CD4-positive, alpha-beta T cell treated with Interleukin-10 for 1 hour (primary cell): ENCODE results near the gene KNCN.
A peak's percentile ranks its signal among the peaks of the same experiment; 100 is the strongest.

ENCODE experiments used
- DNase-seq: peaks from one replicate; pipeline ENCODE4 v3.0.0-alpha.2; 2020

Gene KNCN

DNA sequence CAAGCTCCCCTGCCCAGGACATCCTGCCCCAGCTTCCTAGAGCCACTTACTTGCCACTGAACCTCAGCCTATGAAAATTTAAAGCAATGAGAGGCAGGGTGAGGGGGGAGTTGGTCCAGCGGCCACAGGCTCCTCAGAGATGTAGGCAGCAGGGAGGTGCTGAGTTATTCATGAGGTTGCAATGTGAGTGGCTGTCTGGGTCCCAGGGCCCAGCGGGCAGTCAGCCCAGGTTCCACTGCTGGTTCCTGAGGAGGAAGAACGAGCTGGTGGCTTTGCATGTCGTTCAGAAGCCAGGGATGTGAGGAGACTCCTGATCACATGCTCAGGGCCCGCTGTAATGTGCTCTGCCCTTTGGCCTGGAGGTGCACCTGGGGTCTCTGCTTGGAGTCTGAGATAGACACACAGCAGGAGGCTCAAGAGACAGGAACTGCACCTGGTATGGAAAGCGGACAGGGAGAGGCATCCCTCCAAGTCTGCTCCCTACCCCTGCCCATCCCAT, at the start of gene KNCN:
Gene KNCN (minus strand): TSS at position 51 of the 499 bp plus-strand sequence. CDS start 432 bp downstream, outside the sequence.
- DNase-seq = no peak

DNA sequence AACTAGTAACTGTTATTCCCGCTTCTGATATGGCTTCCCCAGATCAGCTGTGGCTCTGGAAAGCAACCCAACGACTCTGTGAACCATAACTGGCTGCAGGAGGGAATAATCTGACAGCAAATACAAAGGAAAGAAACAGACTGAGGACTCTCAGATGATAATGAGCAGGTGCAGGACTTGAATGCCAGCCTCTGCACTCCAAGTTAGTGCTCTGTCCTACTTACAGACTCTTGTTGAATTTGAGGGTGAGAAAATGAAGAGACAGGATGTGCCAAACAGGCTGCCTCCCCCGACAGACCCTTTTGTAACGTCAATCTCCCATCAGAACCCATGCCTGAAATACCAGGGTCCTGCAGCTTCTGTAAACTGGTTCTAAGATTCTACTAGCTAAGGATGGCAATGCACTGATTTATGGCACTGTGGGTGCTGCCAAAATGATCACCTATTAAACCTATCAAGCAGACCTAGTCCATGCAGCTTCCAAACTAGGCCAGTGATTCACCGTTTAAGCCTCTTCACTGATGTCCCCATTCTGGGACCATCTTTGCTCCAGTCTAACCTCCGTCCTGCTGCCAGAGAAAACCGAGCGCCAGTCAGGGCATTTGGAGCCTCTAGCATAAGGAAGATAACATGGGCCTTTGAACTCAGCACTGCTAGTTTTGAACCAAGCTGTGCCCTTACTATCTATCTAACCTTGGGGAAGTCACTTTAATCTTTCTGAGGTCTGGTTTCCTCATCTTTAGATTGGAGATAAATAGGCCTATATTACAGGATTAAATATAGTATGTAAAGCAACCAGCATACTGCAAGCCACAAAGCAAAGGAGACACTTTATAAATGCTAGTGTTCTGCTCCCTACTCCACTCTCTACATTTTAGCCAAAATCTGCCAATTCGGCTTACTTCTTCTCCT, 47.9 kb upstream of the KNCN start:
- no peak for DNase-seq

DNA sequence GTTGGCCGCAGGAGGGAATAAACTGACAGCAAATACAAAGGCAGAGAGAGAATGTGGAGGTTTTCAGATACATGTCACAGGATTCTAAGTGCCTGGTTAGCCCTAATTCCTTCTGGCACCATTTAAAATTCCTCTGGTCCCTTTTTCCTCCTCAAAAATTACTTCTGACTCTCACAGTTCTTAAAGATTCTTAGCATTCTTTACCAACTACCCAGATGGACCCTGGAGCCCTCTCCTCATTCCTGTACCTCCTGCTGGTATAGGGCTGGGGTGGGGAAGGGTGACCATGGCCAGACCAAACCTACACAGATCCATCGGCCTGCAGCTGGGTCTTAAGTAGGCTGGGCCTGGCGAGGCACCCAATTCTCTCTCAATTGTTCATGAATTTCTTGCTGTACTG, 45.4 kb upstream of the KNCN start:
- no peak for DNase-seq

DNA sequence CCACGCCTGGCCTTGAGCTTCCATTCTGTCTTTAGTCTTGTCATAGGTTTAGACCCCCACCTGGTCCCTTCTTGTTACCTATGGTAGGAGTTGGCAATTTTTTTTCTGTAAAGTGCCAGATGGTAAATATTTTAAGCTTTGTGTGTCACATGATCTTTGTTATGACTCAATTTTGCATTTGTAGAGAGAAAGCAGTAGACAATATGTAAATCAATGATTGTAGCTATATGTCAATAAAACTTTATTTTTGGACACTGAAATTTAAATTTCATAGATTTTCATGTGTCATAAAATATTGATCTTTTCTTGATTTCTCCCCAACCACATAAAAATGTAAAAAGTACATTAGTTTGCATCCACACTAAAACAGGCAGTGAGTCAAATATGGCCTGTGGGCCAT, 44.6 kb upstream of the KNCN start:
- no peak for DNase-seq

DNA sequence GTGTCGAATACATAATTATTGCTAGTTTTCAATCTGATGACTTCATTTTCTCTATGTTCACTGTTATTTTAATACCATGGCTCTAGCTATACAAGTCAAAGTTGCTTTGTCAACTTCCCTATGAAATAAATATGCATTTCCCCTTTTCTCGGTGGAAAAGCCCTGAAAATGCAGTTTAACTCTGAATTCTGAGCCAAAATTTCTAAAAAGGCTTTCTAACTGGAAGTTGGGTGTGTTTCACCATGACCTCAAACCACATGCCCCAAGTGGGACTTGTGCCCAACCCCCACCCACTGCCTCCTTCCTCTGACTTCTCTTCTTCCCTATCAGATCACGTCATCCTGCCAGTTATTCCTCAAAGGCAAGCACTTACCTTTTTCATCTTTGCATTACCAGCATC, 43.7 kb upstream of the KNCN start:
- DNase-seq = peak; percentile 40

DNA sequence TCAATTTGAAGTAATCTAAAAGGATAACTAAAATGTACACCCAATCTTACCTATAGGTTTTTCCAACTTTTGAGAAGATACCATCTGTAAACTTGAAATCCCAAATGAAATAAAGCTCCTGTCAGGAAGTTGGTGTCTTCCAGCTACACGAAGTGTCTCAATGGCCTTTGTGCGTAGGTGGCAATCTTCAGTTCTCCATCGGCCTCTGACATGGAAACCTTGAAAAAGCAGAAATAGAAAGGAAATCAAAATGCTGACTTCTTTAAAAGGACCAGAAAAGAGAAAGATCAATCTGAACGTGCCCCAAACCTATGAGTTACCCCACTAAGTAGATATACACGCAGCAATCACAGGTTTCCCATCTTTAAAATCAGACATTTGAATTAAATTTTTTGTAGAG, 42.6 kb upstream of the KNCN start:
- DNase-seq = no peak

DNA sequence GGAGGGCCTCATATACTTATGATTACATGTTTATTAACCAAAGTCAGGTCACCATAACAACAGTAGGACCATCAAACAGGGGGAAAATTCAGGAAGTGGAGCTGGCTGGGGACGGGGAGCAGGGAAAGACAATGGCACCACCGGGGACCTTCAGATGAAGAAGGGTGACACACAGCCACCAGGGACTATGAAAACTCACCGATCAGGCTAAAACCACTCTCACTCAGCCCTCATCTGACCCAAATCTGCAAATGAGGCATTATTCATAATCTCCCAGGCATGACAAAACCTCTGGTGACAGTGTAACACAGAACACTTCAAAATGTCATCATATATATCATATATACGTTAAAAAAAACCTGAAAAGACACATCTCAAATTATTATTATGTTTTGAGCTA, 41.4 kb upstream of the KNCN start:
- DNase-seq = no peak

DNA sequence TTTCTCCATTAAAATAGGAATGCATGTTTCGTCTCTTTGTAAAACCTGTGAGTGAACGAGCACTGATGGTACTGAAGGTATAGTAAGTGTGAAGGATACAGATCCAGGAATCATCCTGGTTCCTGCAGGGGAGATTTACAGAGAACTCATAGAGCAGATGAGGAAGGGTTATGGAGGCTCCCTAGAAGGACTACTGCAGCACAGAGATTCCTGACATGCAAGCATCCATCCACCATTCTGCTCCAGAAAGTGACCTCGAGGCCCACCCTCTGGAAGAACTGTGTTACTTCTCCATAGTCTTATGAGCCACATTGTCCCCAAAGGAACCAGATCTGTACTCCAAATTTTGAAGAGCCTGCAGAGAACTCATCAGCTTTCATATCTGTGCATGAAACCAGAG, 38.1 kb upstream of the KNCN start:
- DNase-seq = no peak

DNA sequence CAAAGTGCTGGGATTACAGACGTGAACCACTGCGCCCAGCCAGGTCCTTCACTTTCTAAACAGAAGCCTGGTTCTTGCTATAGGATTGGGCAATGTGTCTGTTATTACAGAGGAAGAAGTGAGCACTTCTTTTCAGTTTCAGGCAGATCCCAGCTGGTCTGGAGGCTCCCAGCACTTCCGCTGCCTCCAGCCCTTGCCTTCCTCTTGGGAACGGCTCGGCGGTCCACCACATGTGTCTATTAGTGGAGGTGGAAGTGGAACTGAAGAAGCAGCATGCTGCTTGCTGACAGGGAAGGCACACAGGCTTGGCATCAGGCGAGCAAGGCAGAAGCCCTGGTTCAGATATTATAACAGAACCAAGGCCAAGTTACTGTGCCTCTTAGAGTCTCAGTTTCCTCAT, 35.6 kb upstream of the KNCN start:
- DNase-seq = no peak

DNA sequence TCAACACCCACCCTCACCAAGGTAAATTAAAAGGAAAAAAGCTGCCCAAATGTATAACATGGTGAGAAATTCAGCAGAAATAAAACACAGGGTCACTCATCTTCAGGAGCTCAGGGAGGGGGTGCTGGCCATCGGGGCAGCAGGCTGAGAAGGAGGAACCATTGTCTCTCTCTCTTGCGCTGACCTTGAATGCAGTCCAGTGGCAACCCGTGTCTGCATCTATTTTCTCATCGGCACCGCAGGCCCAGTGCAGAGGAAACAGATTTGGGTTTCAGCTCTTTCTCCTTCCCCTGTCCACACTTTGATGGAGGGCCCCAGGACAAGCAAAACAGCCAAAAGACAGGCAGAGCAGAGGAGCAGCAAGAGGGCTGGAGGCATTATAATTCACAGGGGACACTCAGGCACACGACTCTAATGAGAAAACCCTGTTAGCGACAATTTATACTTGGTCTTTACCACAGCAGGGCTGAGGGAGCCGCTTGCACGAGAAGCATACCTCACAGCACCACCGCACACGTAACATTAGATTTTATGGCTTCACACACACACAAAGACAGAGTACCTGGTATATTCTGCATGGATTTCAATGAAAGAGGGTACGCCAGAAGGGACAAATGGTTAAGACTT, 34.0 kb upstream of the KNCN start:
- DNase-seq = no peak

DNA sequence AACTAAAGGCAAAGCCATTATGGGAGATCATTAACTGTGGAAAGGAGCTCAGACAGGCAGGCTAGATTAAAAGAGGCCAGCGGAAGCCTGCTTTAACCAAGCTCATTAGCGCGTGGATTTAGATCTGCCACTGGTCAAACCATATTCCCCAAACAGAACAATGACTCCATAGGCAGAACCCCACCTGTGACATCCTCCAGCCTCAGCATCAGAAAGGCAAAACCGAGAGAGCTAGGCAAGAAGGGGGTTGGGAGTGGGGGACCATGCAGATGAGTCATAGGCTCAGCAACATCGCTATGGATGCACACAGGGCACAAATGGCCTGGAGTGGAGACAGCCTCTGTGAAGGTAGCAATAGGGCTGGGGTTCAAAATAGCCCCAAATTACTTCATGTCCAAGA, 32.0 kb upstream of the KNCN start:
- no peak for DNase-seq

DNA sequence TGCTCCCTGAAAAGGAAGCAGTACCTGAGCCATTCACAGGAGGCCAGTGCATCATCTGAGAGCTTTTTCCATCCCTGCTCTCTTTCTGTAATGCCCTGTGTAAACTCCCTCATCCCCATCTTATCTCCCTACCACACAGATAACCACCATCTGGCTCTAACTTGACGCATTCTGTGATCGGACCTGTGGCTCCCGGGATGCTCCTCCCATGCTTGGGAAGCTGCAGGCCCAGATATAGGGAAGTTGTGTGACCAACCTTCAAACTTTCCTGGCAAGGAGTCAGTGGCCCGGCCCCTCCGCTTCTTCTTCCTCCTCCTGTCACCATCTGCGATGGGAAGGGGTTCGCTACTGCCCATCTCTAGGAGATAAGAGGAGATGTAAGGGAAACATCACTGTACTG, 31.5 kb upstream of the KNCN start:
- no peak for DNase-seq

DNA sequence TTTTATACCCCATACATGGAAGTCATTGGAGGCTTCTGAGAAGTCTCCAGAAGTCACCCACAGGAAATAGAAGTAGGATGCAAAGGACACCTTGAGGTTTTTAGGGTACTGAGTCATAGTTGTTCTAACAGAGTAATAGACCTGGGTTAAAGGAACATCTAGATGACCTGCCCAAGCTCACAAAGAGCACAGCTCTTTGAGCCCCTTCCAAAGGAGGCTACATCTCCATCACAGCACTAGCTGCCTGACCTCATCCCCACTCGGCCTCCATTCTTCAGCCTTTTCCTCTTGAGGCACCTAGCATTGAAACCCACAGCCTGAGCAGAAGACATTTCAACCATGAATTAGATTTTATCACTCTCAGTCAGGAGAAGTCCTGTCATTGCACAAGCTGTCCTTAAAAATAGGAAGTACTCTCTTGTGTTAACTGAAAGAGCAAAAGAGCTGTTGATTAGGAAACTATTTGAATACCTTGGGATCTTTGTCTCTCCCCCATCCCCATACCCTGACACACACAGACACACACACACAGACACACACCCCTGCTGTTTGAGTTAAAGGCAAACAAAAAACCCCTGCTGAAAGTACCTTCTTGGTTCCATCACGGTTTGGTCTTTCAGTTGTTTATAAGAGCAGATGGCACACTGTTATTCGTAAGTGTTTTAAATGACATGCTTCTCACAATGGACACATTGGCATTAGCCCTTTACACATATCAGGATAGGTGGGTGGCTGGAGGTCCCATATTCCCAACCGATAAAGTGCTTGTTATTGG, 30.4 kb upstream of the KNCN start:
- peak; percentile 19 for DNase-seq

DNA sequence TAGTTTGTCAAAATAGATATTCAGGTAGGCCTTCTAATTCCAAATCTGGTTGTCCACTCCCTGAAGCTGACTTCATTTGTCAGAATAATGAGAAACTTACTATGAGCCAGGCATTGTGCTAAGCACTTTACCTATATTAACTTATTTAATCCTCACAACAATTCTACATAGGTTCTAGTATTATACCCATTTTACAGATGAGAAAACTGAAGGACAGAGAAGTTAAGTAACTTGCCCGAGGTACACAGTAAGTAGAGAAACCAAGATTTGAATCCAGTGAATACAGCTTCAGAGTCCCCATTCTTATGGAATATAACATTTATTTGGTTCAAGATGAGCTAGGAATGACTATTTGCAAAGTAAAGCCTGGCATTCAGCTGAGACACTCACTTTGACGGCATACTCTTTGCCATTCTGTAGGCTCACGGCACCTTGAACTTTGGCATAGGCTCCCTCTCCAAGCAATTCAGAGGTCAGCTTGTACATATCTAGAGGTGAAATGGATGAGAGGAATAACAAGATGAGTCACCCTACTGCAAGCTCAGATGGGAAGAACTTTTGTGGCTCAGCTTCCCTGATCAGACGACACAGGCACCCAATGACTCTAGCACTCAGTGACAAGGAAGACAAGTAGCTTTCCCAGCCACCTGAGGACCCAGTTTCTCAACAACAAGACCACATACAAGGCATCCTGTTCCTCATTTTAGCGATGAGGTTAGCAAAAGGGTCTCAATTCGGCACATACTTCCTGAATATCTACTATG, 28.9 kb upstream of the KNCN start:
- DNase-seq = no peak

DNA sequence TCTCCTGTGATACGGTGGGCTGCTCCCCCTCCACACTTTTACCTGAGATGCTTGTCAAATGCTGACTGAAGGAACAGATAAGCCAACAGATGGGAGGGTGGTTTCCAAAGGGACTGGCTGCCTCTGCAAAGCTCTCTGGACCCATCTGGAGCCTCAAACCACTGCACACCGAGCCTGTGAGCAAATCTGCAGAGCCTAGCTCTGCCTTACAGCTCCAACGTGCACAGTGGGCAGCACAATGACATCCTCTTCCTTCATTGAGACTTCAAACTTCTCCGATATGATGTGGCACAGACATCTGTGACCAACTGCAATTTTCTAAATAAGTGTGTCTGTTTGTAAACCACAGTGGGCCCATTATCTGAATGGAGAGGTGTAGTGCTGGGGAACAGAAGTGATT, 26.2 kb upstream of the KNCN start:
- no peak for DNase-seq

DNA sequence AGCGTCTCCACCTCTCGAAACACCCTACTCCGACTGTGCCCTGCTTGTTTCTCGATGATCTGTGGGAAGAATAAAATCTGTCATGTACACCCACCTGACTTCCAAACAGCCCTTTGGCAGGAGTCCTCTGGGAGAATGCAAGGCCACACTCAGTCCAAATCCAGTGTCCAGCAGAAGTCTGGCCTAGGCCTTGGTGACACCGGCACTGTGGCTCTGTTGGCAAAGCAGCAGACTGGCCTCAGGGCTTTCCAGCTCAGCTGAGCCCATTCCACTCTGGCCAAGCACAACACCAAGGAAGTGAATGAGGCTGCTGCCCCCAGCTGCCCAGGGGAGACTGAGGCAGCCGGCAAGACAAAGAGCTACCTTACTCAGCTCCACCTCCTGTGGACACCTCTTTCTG, 25.1 kb upstream of the KNCN start:
- DNase-seq = no peak

DNA sequence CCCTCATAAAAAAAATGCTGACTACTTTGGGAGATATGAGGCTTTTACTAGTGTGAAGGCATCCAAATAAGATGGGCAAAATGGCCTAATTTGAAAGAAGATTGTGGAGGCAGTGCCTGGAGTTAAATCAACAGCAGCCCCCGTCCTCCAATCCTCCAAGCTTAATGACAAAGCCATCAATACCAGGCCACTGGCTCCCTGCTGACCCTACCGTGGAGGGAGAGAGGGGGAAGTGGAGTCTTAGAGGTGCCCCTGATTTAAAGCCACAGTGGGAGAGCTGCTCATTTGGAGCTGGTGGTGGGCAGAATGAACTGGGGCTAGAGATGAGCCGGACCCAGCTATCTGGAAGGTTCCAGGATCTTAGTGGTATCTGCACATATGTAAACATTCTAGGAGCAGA, 24.3 kb upstream of the KNCN start:
- DNase-seq = no peak

DNA sequence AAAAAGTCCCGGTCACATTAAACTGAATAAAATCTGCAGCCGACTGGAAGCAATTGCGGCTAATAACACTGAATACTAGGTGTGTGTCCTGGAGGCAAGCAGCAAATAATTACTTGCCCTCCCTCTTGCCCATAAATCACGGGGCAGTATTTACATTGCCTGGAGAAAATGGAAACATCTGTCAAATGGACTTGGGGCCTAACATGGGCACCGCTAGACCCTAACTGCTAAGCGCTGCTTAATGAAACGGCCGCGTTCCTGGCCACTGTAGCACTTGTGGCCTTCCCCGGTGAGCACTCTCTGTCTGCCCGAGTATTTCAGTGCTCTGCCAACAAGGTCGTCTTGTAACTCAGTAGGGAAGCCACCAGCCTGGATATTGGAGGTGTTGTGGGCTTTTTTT, 23.9 kb upstream of the KNCN start:
- no peak for DNase-seq

DNA sequence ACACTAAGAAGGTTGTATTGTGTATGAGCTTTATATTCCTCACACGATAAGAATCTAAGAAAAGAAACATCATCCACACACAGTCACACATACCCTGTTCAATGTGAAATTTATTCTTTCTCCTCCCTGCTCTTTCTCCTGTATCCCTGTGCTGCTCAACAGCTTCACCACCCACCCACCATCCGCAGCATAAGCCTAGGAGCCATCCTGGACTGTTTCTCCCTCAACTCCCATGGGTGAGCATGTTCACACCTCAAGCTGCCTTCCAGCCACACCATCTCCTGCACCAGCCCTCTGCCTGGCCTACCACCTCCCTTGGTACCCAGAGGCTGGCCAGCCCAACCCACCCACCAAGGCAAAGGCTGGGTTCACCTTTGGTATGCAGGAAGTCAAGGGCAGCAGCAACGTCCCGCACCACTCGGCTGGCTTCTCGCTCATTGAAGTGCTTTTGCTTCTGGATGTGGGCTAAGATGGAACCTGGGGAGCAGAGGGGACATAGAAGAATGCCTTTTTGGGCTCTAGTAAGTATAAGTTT, 20.3 kb upstream of the KNCN start:
- no peak for DNase-seq

DNA sequence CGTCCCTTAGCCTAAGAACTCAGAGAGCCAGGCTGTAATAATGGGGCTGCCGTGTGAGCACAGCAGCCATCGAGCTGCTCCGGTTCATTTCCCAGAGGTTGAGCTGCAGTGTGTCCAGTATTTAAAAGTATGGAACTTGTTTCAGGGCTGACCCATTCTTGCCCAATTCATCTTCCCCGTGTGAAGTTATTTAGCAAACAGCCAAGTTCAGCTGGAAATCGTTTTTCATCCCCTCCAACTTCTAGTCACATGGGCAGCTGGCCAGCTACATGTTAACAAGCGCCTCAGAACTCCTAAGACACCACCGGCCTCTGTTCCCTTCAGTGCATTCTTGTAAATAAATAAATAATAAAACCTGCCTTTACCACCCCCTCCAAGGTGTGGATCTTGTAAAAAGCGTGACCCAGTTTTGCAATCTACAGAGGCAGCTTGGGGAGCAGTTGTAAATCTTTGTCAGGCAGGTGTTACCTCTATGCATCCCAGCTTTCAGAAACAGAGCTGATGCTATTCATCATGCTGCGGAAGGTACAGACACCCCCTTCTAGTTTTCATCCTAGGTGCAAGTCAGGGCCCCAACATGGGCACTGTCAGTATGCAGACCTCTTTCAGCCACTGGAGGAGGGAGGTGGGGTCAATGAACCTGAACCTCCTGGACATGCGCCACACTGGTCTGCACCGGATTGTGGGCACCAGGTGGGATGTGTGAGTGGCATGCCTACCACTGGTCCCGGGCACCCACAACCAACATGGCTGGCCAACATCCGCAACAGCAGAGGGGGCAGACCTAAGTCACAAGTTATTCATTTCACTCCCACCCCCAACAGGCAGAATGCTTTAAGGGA, 18.7 kb upstream of the KNCN start:
- no peak for DNase-seq

DNA sequence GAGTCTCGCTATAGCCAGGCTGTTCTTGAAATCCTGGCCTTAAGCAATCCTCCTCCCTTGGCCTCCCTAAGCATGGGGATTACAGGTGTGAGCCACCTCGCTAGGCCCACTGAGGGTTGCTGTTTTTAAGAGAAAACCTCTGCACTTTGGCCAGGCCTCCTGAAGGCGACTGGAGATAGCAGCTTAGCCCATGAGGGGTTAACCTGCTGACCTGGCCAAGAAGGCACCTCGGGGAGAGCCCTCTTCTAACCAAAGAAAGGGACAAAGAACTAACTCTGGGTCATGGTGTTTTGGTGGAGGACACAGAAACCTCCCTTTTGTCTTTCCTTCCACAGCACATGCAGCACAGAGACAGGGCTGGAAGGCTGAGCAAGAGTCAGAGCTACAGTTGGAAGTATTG, 17.7 kb upstream of the KNCN start:
- no peak for DNase-seq

DNA sequence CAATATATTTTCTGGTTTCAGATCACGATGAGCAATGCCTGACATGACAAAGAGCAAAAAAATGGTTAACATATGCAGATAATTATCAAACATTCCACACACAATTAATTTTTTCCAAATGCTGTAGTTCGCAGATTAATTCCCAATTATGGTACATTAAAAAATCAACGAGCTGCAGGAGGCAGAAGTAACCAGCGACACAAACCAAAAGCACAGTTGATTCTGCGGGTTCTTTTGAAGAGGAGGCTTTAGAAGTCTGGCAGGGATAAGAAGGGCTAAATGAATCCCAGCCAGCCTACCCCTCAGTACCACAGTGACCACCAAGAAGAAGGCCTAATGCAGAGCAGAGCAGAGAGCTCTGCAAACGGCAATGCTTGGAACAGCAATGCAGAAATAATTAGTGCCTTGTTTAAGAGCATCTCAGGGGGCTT, 17.0 kb upstream of the KNCN start:
- no peak for DNase-seq
